GM12864 (cell line): ENCODE measurements around the gene CCDC7.

Experiments
- DNase-seq: peaks from one replicate; pipeline ENCODE4 v3.0.0-alpha.2; 2011; ENCODE audit warnings: low read depth
- H3K4me3 ChIP-seq: 2 replicates; pipeline ENCODE4 v1.5.1; 2011; ENCODE audit warnings: mild to moderate bottlenecking, low read depth, low read length, control low read depth
- TF ChIP-seq, protein P1 (sequence below): IDR thresholded peaks from 2 replicates; pipeline ENCODE4 v1.5.1; 2011; ENCODE audit warnings: low read depth, mild to moderate bottlenecking, moderate library complexity, low read length, control low read depth, inconsistent platforms; ENCODE audit errors: missing control alignments

Gene CCDC7

DNA sequence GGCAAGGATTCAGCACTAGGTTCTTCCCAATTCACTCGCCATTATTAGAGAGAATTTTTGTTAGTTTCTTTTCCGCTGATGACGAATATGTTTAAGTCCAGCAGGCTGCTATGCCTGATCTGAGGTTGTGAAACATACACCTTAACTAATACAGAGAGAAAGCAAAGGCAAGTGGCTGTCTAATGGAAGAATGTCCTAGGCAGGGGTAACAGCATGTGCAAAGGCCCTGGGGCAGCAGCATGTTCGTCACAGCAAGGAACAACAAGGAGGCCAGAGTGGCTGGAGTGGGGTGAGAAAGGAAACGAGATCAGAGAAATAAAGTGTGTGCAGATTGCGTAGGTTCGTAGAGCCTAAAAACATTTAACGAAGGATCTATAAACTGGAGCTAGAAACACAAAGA is 35.4 kb upstream of the CCDC7 start:
- DNase-seq, result no peak
- TF ChIP-seq, protein P1, sequence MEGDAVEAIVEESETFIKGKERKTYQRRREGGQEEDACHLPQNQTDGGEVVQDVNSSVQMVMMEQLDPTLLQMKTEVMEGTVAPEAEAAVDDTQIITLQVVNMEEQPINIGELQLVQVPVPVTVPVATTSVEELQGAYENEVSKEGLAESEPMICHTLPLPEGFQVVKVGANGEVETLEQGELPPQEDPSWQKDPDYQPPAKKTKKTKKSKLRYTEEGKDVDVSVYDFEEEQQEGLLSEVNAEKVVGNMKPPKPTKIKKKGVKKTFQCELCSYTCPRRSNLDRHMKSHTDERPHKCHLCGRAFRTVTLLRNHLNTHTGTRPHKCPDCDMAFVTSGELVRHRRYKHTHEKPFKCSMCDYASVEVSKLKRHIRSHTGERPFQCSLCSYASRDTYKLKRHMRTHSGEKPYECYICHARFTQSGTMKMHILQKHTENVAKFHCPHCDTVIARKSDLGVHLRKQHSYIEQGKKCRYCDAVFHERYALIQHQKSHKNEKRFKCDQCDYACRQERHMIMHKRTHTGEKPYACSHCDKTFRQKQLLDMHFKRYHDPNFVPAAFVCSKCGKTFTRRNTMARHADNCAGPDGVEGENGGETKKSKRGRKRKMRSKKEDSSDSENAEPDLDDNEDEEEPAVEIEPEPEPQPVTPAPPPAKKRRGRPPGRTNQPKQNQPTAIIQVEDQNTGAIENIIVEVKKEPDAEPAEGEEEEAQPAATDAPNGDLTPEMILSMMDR, result no peak
- no peak overlapping the region for H3K4me3 ChIP-seq

GRCh38 chr10:32411797-32412498 is 34.0 kb upstream of the CCDC7 start:
- TF ChIP-seq, protein P1, result no peak

DNA sequence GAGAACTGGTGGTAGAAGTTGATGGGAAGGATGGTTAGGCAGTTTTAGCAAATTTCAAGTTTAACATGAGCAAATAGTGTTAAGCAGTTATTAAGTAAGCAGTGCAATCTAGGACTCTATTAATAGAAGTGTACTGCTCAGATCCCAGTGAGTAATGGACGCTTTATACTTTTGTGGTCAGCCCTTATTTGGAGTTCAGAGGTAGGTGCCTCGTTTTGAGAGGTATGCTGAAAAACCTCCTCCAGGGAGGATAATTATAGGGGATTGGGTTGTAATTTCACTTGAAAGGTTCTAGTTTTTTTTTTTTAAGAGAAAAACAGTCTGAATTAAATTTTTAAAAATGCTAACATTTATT is 33.5 kb upstream of the CCDC7 start:
- H3K4me3 ChIP-seq, result no peak overlapping the region
- TF ChIP-seq, protein P1, result no peak
- no peak for DNase-seq

More at GRCh38 chr10:32411797-32412498, 34.0 kb upstream of the CCDC7 start:
- no peak overlapping the region for H3K4me3 ChIP-seq
- no peak for DNase-seq

DNA sequence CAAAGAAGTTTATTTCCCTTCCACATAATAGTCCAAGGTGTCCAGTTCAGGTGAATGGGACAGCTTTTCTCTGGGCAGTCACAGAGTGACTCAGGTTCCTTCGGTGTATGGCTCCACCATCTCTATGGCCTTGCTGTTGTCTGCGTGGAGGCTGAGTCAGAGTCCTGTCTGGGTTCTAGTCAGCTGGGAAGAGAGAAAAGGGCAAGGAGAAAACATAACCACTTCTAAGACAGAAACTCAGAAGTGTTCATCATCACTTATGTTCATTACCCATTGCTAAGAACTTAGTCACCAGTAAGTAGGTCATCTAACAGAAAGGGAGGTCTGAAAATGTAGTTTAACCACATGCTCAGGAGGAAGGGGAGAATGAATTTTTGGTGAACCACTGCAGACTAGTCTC is 32.4 kb upstream of the CCDC7 start:
- no peak overlapping the region for H3K4me3 ChIP-seq
- no peak for DNase-seq
- TF ChIP-seq, protein P1, result no peak

DNA sequence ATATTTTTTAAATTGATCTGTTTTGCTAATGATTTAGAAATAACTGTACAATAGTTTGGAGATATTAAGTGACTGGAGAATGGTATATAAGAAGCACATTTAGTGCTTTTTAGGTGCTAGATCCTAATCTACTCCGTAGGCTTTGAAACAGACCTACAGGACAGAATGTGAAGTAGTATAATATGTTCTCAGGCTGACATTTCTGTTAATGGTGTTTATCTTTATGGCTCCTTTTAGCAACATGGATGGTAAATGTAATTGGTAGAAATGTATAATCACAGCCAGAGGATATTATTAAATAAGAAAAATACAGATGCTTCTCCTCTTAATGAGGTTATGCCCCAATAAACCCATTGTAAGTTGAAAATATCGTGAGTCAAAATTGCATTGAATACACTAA is 30.6 kb upstream of the CCDC7 start:
- TF ChIP-seq, protein P1, result no peak
- no peak for DNase-seq
- H3K4me3 ChIP-seq, result no peak overlapping the region

GRCh38 chr10:32417911-32418547 is 27.9 kb upstream of the CCDC7 start:
- no peak for DNase-seq
- TF ChIP-seq, protein P1, result no peak

GRCh38 chr10:32418572-32418971 is 27.4 kb upstream of the CCDC7 start:
- DNase-seq, result no peak
- H3K4me3 ChIP-seq, result no peak overlapping the region
- TF ChIP-seq, protein P1, result no peak

More at GRCh38 chr10:32417911-32418547, 27.9 kb upstream of the CCDC7 start:
- H3K4me3 ChIP-seq, result no peak overlapping the region
